Stimulated activated naive CD8-positive, alpha-beta T cell treated with anti-CD3 and anti-CD28 coated beads, Interleukin-15, Interleukin-2, amounts not matched to agents 100 ng/mL and 50 ng/mL, for 24 hours (primary cell): ENCODE data around the gene CNTNAP2.

Experiments used
- H3K27ac Mint-ChIP-seq: one replicate; pipeline ENCODE4 v1.8.0; 2021; ENCODE audit warnings: mild to moderate bottlenecking, mixed read lengths
- H3K27me3 Mint-ChIP-seq: one replicate; pipeline ENCODE4 v1.8.0; 2021; ENCODE audit warnings: mixed read lengths
- H3K36me3 Mint-ChIP-seq: one replicate; pipeline ENCODE4 v1.8.0; 2021; ENCODE audit warnings: low read depth, mixed read lengths
- H3K4me1 Mint-ChIP-seq: one replicate; pipeline ENCODE4 v1.8.0; 2021; ENCODE audit warnings: low read depth, mixed read lengths
- H3K4me3 Mint-ChIP-seq: one replicate; pipeline ENCODE4 v1.8.0; 2021; ENCODE audit warnings: mild to moderate bottlenecking, mixed read lengths
- H3K9me3 Mint-ChIP-seq: one replicate; pipeline ENCODE4 v1.8.0; 2021; ENCODE audit warnings: mixed read lengths

Gene CNTNAP2

DNA sequence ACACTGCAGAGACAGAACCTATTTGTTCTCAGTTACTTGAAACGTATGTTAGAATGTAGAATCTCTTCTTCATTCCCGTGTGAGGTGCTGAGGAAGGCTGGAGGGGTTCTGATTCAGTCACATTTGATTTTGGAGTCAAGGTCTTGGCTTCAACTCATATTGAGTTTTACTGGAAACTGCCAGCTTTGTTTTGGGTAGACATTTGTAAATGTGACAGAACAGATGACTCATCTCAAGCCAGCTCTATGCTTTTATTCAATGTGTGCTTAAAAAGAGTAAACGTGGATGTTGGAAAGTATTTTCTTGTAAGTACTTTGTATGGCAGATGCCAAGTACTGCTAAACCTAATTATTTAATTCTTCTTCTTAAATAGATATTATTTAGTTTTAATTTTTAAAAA, 1693.2 kb downstream of the CNTNAP2 start:
- Mint-ChIP-seq H3K36me3 (no peaks in the 10 kb centered on the region), H3K27me3 (no peaks in the 10 kb centered on the region), H3K4me3 (no peak overlapping the region), H3K4me1 (no peaks in the 10 kb centered on the region), H3K27ac (no peak overlapping the region), H3K9me3 (peaks cover 7% of the 10 kb centered on the region)

DNA sequence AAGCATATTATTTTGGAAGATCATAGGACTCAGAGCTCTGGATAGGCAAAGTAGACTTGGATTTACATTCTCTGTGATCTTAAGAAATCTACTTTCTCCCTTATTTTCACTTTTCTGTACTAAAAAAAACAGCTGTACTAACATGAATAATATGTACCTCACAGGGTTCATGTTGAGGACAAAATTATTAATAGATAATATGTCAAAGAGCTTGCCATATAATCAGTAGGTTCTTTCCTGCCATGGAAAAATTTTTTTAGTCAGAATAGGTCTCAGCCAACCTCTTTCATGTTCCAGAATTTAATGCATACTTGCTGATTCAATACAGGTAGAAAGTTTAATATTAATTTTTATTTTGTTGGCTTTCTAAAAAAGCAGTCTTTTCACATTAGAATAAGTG, 1693.7 kb downstream of the CNTNAP2 start:
- Mint-ChIP-seq H3K27ac (no peak overlapping the region), H3K4me3 (no peak overlapping the region), H3K36me3 (no peaks in the 10 kb centered on the region), H3K4me1 (no peaks in the 10 kb centered on the region), H3K27me3 (no peaks in the 10 kb centered on the region), H3K9me3 (peaks cover 9% of the 10 kb centered on the region)

DNA sequence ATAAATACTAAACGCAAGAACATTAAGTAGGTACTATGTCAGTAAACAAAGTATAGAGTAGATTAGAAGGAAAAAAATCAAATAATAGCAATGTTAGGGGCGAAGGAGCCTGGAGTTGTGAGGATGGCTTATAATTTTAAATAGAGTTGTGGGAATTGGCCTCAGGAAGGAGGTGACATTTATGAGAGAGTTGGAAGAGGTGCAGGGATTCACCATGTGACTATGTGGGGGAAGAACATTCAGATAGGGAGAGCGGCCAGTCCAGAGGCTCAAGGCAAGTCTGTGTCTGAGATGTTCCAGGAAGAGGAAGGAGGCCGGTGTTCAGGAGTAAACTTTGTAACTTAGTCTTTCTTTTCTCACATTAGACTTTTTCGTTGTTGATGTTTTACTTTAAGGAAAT, 1695.3 kb downstream of the CNTNAP2 start:
- H3K4me3 Mint-ChIP-seq, result no peak overlapping the region
- peaks cover 6% of the 10 kb centered on the region for H3K9me3 Mint-ChIP-seq
- H3K4me1 Mint-ChIP-seq, result no peaks in the 10 kb centered on the region
- H3K27me3 Mint-ChIP-seq, result no peaks in the 10 kb centered on the region
- H3K27ac Mint-ChIP-seq, result no peak overlapping the region
- H3K36me3 Mint-ChIP-seq, result no peaks in the 10 kb centered on the region

DNA sequence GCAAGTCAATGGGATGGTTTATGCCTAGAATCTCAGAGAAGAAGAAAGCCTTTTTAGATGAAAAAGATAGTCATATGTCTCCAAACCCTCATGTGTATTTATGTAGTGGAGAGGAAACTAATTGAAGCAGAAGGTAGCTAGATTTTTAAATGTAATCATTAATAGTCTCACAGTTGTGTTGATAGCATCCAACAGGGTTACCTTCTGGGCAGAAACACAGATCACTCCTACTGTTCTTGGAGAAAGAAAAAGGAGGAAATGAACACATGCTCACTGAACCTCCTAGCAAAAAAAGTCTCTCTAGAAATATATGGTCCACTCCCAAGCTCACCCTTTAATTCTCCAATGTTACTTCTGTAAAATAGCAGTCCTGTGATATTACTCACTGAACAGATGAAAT, 1696.7 kb downstream of the CNTNAP2 start:
- H3K27me3 Mint-ChIP-seq, result no peaks in the 10 kb centered on the region
- H3K4me1 Mint-ChIP-seq, result no peaks in the 10 kb centered on the region
- H3K4me3 Mint-ChIP-seq, result no peak overlapping the region
- no peak overlapping the region for H3K27ac Mint-ChIP-seq
- peaks cover 6% of the 10 kb centered on the region for H3K9me3 Mint-ChIP-seq
- no peaks in the 10 kb centered on the region for H3K36me3 Mint-ChIP-seq

DNA sequence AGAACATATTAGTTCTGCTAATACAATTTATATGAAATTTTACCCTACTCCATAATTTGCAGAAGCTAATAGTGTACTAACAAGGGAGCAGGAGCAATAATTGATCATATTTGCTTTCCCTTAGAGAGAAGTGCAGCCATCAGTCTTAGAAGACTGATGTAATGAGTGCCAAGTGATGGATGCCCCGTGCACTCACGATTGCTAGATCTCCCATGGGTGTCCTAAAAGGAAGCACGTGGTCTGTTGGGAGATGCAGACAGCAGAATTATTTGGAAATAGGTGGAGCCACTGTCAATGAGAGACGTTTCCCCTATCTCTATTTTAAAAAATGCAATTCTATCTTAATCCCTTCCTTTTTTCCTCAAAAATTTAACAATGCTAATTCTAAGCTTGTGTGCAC, 1701.7 kb downstream of the CNTNAP2 start:
- H3K36me3 Mint-ChIP-seq, result no peaks in the 10 kb centered on the region
- no peak overlapping the region for H3K4me3 Mint-ChIP-seq
- H3K27ac Mint-ChIP-seq, result no peak overlapping the region
- H3K4me1 Mint-ChIP-seq, result no peaks in the 10 kb centered on the region
- peaks cover 6% of the 10 kb centered on the region for H3K9me3 Mint-ChIP-seq
- H3K27me3 Mint-ChIP-seq, result no peaks in the 10 kb centered on the region

DNA sequence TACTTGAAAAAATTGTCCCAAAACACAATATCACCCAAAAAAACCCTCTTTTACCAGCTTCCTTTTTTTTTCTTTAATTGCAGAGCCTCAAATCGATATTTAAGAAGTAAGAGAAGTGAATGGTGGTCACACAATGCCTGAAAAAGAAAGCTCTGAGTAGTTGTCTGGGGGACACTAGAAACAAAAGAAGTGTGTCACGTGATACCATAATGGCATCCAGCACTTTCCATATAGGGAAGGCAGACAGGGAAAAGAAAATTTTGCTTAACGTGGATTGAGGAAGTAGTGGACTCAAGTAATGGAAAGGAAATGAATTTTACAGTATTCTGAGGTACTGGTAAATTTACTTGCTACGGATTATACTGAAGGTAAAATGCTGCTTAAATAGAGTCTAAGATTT, 1708.1 kb downstream of the CNTNAP2 start:
- H3K9me3 Mint-ChIP-seq, result peaks cover 5% of the 10 kb centered on the region
- H3K27ac Mint-ChIP-seq, result no peak overlapping the region
- H3K27me3 Mint-ChIP-seq, result no peaks in the 10 kb centered on the region
- no peaks in the 10 kb centered on the region for H3K36me3 Mint-ChIP-seq
- H3K4me3 Mint-ChIP-seq, result no peak overlapping the region
- H3K4me1 Mint-ChIP-seq, result no peaks in the 10 kb centered on the region

DNA sequence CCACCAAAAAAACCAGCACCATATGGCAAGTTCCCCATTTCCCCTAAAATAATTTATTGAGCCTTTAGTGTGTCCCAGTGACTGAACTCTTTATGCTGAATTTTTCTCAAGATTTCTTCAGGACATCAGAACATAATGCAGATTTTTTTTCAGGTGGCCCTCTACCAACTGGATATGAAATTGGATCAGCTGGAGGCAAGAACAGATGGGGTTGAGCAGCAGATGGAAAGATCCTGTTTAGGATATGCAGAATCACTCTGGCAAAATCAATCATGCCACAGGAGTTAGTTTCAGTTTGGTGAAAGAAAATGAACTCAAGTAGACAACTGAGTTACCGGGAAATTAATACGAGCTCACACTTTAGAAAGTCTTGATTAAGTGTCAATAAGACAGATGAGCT, 1712.4 kb downstream of the CNTNAP2 start:
- Mint-ChIP-seq H3K4me1 (no peaks in the 10 kb centered on the region), H3K36me3 (no peaks in the 10 kb centered on the region), H3K27me3 (no peaks in the 10 kb centered on the region), H3K9me3 (peaks cover 5% of the 10 kb centered on the region), H3K27ac (no peak overlapping the region), H3K4me3 (no peak overlapping the region)

DNA sequence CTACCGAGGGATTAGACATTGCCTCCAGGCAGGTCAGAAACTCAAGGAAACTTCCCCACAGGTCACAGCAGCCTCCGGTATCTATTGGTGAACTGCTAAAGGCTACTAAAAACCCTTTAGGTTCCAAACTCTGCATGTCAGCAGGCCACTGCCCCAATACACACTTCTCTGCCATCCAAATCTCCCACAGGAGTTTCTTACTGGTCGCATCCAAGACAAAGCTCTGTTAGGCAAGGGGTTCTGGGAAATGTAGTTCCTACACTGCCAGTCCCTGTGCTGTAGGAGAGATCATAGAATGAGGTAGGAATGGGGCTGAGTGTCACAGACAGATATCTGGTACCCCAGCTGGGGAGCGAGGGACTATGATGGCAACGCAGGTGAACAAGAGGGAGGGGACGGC, 1717.0 kb downstream of the CNTNAP2 start:
- Mint-ChIP-seq H3K36me3 (no peaks in the 10 kb centered on the region), H3K27ac (no peak overlapping the region), H3K4me1 (no peaks in the 10 kb centered on the region), H3K4me3 (no peak overlapping the region), H3K27me3 (no peaks in the 10 kb centered on the region), H3K9me3 (peaks cover 9% of the 10 kb centered on the region)

DNA sequence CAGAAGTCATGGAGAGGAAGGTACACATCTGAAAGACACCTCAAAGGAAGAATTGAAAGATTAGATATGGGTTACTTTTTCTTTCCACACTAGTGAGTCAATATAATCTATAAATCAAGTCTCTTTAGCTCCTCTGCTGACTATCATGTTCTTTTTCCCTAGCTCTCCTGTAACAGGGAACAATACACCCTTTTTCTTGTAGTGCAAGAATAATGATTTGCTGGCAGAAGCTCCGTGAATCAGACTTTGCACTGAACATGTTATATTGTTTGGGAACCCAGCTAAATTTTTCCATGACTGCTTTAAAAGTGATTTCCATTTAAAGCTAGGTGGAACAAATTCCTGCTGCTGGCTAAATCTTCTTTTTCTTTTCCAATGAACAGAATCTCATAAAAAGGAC, 1717.4 kb downstream of the CNTNAP2 start:
- H3K27ac Mint-ChIP-seq, result no peak overlapping the region
- no peaks in the 10 kb centered on the region for H3K4me1 Mint-ChIP-seq
- no peaks in the 10 kb centered on the region for H3K27me3 Mint-ChIP-seq
- no peak overlapping the region for H3K4me3 Mint-ChIP-seq
- H3K36me3 Mint-ChIP-seq, result no peaks in the 10 kb centered on the region
- H3K9me3 Mint-ChIP-seq, result peaks cover 9% of the 10 kb centered on the region

DNA sequence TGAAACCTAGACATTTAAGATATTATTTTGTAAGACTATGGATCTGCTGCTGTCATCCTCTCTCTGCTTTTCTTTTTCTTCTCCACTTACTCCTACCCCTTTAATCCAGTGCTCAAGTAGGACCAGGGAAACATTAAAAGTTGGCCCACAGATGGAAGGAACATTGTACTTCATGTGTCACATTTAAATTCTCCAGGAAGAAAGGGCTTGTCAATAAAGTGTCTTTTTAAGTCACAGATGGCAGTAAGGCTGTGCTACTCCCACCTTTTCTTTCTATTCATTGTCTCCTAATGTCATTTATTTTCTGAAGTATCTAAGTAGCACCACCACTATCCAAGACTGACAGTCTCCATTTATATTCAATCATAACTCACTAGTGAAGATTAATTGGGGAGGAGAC, 1736.2 kb downstream of the CNTNAP2 start:
- Mint-ChIP-seq H3K27me3 (no peaks in the 10 kb centered on the region), H3K36me3 (no peaks in the 10 kb centered on the region), H3K27ac (no peak overlapping the region), H3K9me3 (peaks cover 17% of the 10 kb centered on the region), H3K4me1 (no peaks in the 10 kb centered on the region), H3K4me3 (no peak overlapping the region)

DNA sequence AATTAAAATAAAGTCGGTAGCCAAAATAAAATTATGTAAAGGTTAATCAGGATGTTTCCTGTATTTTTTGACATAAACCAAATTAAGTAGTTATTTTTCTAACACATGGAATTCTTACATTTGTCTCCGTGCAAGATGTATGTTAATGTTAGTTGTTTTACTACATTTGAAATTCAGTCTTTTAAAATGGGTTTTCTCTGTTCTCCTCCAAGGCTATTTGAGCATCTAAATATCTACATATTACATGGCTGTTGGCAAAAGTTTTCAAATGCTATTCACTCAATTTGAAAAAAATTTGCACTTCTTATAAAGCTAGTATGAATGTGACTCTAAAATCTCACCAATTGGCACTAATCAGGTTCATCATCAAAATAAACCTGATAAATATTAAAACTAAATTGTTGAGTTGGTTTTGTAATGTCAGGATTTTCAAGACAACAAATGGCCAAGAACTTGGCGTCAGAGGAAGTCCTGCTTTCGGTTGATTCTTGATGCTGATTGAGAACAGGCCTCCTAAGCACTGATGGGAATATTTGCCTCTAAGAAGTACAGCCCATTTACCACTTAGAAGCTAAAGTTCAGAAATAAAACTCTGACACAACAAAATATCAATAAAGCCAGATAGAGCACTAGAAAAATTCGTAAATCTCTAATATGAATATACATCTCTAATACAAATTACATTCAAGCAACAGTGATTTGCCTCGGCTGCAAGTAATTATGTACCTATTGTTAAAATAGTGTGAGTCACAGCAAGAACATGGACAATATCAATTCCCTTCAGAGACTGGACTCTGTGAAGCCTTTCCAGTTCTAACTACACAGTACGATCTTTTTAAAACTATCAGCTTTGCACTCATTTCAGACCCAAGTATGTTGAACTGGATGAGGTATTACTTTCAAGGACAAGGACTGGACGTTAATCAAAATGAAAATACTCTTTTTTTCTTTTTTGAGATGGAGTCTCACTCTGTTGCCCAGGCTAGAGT, 1740.8 kb downstream of the CNTNAP2 start:
- Mint-ChIP-seq H3K27me3 (no peaks in the 10 kb centered on the region), H3K9me3 (peaks cover 7% of the 10 kb centered on the region), H3K4me3 (no peak overlapping the region), H3K4me1 (no peaks in the 10 kb centered on the region), H3K27ac (no peak overlapping the region), H3K36me3 (no peaks in the 10 kb centered on the region)

DNA sequence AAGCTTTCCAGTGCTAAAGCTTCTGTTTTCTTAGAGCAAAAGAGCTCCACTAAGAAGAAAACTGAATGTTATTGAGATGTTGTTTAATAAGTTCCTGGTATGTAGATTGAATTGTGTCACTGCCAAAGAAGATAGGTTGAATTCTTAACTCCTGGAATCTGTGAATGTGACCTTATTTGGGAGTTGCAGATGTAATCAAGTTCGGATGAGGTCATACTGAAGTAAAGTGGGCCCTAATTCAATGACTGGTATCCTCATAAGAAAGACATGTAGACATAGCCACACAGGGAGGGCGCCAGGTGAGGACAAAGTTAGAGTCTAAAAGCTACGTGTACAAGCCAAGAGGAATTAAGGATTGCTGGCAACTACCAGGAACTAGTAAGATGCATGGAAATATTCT, 1741.8 kb downstream of the CNTNAP2 start:
- Mint-ChIP-seq H3K27me3 (no peaks in the 10 kb centered on the region), H3K9me3 (peaks cover 7% of the 10 kb centered on the region), H3K27ac (no peak overlapping the region), H3K36me3 (no peaks in the 10 kb centered on the region), H3K4me3 (no peak overlapping the region), H3K4me1 (no peaks in the 10 kb centered on the region)

DNA sequence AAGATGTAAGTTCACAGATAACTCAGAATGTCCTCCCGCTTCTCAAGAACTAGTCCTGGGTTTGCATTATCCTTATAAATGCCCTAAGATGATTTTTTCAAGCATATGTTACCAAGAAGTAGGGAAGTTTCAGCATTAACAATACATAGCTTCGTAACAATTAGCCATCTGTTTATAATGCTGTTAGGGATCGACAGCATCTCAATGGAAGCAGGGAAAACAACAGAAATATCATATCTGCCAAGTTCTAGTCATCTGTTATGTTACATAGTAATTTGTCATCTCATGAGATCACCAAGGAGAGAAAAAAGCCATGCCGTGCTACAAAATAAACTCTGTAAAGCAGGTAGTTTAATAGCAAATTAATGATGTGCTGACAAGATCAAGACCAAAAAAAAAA, 1742.4 kb downstream of the CNTNAP2 start:
- H3K4me1 Mint-ChIP-seq, result no peaks in the 10 kb centered on the region
- H3K27ac Mint-ChIP-seq, result no peak overlapping the region
- no peaks in the 10 kb centered on the region for H3K36me3 Mint-ChIP-seq
- H3K4me3 Mint-ChIP-seq, result no peak overlapping the region
- H3K9me3 Mint-ChIP-seq, result peaks cover 7% of the 10 kb centered on the region
- H3K27me3 Mint-ChIP-seq, result no peaks in the 10 kb centered on the region

DNA sequence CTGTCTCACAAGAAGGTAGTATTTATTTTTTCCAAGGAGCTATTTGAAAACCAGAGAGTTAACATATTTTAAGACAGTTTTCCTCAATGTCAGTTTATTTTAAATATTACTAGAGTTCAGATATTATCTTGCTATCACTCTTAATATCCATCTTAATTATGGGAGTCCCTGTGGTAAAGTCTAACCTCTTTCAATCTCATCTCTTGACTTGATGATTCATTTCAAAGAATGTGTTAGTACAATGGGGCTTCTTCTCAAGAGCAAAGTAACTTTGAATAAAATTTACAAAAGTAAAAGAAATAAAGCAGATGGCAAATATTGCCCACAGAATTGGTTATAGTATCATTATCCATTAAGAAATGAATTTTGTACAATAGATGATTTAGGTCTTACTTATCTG, 1742.9 kb downstream of the CNTNAP2 start:
- H3K27me3 Mint-ChIP-seq, result no peaks in the 10 kb centered on the region
- no peaks in the 10 kb centered on the region for H3K4me1 Mint-ChIP-seq
- H3K36me3 Mint-ChIP-seq, result no peaks in the 10 kb centered on the region
- peaks cover 11% of the 10 kb centered on the region for H3K9me3 Mint-ChIP-seq
- no peak overlapping the region for H3K4me3 Mint-ChIP-seq
- H3K27ac Mint-ChIP-seq, result no peak overlapping the region

DNA sequence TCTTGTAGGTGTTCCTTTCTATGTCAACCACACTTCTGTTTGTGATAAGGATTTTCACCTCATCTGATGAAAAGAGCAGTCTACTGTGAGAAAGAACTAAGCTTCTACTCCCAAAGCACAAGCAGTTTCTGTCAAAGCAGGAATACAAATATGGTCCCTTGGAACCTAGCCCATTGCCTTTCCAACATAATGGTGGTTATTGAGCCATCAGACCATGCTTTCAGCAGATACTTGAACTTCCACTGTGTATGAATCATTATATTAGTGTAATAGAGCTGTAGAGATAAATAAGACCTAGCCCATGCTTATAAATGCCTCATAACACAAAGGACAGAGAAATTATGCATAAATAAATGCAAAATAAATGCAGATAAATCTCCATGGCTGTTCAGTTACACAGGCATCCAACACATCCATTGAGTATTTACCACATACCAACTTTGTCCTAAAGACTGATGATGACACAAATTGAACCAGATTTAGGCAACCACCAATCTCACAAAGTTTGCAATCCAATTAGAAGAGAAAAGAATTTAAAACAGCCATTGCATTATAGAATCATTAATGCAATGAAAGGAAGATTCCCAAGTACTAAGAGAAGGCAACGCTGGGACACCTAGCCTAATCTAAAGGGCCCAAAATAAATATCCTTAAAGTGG, 1744.6 kb downstream of the CNTNAP2 start:
- H3K4me1 Mint-ChIP-seq, result no peaks in the 10 kb centered on the region
- no peaks in the 10 kb centered on the region for H3K27me3 Mint-ChIP-seq
- H3K36me3 Mint-ChIP-seq, result no peaks in the 10 kb centered on the region
- no peak overlapping the region for H3K4me3 Mint-ChIP-seq
- peaks cover 18% of the 10 kb centered on the region for H3K9me3 Mint-ChIP-seq
- H3K27ac Mint-ChIP-seq, result no peak overlapping the region
